Stomach (tissue), 9 donors: ENCODE data around the gene IQCH. TPM values are rescaled to one million over a fixed set of nuclear protein-coding genes. Genes with fewer than 3 reads are reported as not detected.

Experiments used
- DNase-seq, 2 donors: peaks; one replicate each; pipeline versions ENCODE4 v3.0.0 to v3.0.0-alpha.2; 2013 to 2019
- H3K27ac ChIP-seq, 5 donors: fragments of 200-600 bp in 4 of 5; sonication (generic) in 4 of 5; one replicate each; pipeline ENCODE4 v1.5.1; 2013 to 2019; ENCODE audit warnings: mild to moderate bottlenecking in 1 of 5, moderate library complexity in 1 of 5
- H3K27me3 ChIP-seq, 3 donors: fragments of 200-600 bp; sonication (generic); one replicate each; pipeline ENCODE4 v1.5.1; 2017 to 2019; ENCODE audit warnings: mixed run types in 1 of 3
- H3K36me3 ChIP-seq, 4 donors: fragments of 200-600 bp; sonication (generic); 1 replicate in 3 of 4; 2 replicates in 1 of 4; pipeline ENCODE4 v1.5.1; 2016 to 2019
- H3K4me1 ChIP-seq, 4 donors: fragments of 200-600 bp; sonication (generic); one replicate each; pipeline ENCODE4 v1.5.1; 2016 to 2019
- H3K4me3 ChIP-seq, 4 donors: fragments of 200-600 bp; sonication (generic) in 3 of 4; one replicate each; pipeline ENCODE4 v1.5.1; 2016 to 2019; ENCODE audit warnings: mild to moderate bottlenecking in 1 of 4
- H3K9me3 ChIP-seq, 4 donors: fragments of 200-600 bp; sonication (generic); one replicate each; pipeline ENCODE4 v1.5.1; 2016 to 2019
- EP300 ChIP-seq: sonication (generic); formaldehyde crosslinking; IDR thresholded peaks from one replicate; pipeline ENCODE4 v1.6.1; 2017; ENCODE audit warnings: antibody characterized with exemption
- POLR2A ChIP-seq, 4 donors: fragments of 450-650 bp; IDR thresholded peaks; one replicate each; pipeline ENCODE4 v1.6.1; 2016; ENCODE audit warnings: antibody characterized with exemption in 4 of 4, control low read depth in 2 of 4, mild to moderate bottlenecking in 1 of 4, moderate library complexity in 1 of 4
- POLR2AphosphoS5 ChIP-seq, 3 donors: sonication (generic); formaldehyde crosslinking; IDR thresholded peaks; one replicate each; pipeline ENCODE4 v1.6.1; 2016; ENCODE audit warnings: antibody characterized with exemption in 3 of 3
- WGBS, 5 donors: extraction: QIAGEN DNeasy Blood & Tissue Kit in 3 of 5; methylation state at CpG; one replicate each; pipeline versions ENCODE4 v1.1.5 to v1.1.7; 2013 to 2018; 5-methylcytosine and 5-hydroxymethylcytosine counted together
- intact Hi-C: fragments of 100-400 bp; cut with DNase I; formaldehyde crosslinking; loops from one replicate; pipeline ENCODE4 v1.15.1; 2023; ENCODE audit warnings: low total_unique reads
- polyA plus RNA-seq, 3 donors: library from polyadenylated mRNA; stranded (reverse); fragments of 200-250 nt; gene quantifications; one replicate each; pipeline ENCODE4 v1.2.3, GENCODE V29; 2013
- total RNA-seq, 5 donors: library from RNA; depleted of rRNA; stranded (reverse); fragments of >200 nt; gene quantifications; one replicate each; pipeline versions ENCODE4 v1.1.0 to v1.2.3, GENCODE V29; 2014 to 2016
- TF ChIP-seq, protein P1 (sequence below), 7 experiments: fragments of 450-650 bp in 4 of 7; fragments of 200-600 bp in 3 of 7; sonication (generic) in 3 of 7; IDR thresholded peaks; one replicate each; pipeline ENCODE4 v1.5.1; 2016 to 2019; ENCODE audit warnings: antibody characterized with exemption in 7 of 7, control low read depth in 2 of 7, mild to moderate bottlenecking in 1 of 7
- donor health status: healthy with polysubstance abuse.
- donor health status: Bipolar disorder and iron deficiency.
- donor health status: healthy.

The IQCH gene
- total and polyA plus RNA-seq, 8 donors, result 0.25 to 9.4 (median 1.7) TPM; not detected in 1

DNA sequence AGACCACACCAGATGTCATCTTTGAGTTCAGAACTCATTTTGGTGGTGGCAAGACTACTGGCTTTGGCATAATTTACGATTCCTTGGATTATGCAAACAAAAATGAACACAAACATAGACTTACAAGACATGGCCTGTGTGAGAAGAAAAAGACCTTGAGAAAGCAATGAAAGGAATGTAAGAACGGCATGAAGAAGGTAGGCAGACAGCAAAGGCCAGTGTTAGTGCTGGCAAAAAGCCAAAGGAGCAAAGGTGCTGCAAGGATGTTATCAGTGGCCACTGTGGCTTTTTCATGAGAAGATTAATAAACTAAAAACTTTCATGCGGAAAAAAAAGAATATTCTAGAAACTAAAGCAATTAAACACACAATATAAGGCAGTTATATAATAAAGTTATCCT, 22.0 kb upstream of the IQCH start:
- intact Hi-C loops, result no loop called here
- H3K27me3 ChIP-seq, result no peaks in the 10 kb centered on the region
- peaks cover 0 to 10% (median 3%) of the 10 kb centered on the region in 4 donors for H3K4me1 ChIP-seq
- peaks cover 9 to 85% (median 78%) of the 10 kb centered on the region in 4 donors for H3K36me3 ChIP-seq
- H3K4me3 ChIP-seq, result no peak overlapping the region
- DNase-seq, result peak in 1 of 2 donors; percentile 10
- no peak for TF ChIP-seq EP300
- 46 to 73% (median 64%) methylated on average over 3 of the region's 3 CpGs for WGBS, 5 donors
- H3K9me3 ChIP-seq, result no peaks in the 10 kb centered on the region
- H3K27ac ChIP-seq, result no peak overlapping the region

DNA sequence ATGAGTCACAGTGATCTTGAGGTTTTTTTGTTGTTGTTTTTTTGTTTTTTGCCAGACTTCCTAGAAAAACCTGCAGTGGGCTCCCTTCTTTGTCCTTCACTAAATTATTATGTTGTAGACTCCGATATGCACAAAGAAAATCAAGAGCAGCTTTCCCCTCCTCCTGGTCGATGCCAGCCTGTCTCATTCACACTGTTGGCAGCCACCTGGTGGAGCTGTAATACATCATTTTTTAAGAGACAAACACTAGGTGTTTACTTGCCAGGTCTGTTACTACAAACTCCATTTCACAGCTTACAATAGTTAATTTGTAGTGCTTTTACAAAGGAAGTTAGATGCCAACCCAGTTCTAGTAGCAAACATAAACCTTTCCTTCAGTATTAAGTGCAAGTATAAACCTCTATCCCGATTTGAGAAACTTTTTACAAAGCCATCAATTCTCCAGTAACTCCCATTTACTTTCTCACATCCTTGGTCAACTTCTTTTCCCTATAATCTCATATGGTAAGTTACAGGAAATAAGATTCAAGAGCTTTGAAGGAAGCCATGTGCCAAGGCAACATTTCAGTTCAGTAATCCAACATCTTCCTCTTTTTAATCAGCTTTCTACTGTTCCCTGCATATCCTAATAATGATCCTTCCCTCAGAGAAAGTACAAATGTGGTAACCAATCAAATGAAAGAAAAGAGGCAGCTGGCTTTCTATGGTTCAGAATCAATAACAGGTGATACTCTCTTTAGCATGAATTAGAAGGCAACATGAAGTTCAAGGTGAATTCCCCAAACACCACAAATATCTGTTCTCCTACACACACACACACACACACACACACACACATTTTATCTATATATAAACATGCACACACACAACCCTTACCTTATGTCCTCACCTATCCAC, 14.1 kb upstream of the IQCH start:
- Histone ChIP-seq H3K4me1 (peaks cover 4 to 44% (median 23%) of the 10 kb centered on the region in 4 donors), H3K36me3 (peaks cover 0 to 8% (median 6%) of the 10 kb centered on the region in 4 donors), H3K27ac (no peak overlapping the region), H3K4me3 (no peak overlapping the region), H3K27me3 (no peaks in the 10 kb centered on the region), H3K9me3 (no peaks in the 10 kb centered on the region)
- DNase-seq, result peak; percentile 43 to 60
- intact Hi-C loops, result no loop called here
- 21 to 54% (median 38%) methylated on average over 3 of the region's 3 CpGs for WGBS, 5 donors
- no peak for TF ChIP-seq EP300
- TF ChIP-seq, protein P1, sequence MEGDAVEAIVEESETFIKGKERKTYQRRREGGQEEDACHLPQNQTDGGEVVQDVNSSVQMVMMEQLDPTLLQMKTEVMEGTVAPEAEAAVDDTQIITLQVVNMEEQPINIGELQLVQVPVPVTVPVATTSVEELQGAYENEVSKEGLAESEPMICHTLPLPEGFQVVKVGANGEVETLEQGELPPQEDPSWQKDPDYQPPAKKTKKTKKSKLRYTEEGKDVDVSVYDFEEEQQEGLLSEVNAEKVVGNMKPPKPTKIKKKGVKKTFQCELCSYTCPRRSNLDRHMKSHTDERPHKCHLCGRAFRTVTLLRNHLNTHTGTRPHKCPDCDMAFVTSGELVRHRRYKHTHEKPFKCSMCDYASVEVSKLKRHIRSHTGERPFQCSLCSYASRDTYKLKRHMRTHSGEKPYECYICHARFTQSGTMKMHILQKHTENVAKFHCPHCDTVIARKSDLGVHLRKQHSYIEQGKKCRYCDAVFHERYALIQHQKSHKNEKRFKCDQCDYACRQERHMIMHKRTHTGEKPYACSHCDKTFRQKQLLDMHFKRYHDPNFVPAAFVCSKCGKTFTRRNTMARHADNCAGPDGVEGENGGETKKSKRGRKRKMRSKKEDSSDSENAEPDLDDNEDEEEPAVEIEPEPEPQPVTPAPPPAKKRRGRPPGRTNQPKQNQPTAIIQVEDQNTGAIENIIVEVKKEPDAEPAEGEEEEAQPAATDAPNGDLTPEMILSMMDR (IDR thresholded peaks at IDR 0.05), result peak in 3 of 7 experiments; percentile 11 to 39 (median 35)
- TF ChIP-seq POLR2A (IDR thresholded peaks at IDR 0.05), result no peak
- TF ChIP-seq POLR2AphosphoS5 (IDR thresholded peaks at IDR 0.05), result no peak

DNA sequence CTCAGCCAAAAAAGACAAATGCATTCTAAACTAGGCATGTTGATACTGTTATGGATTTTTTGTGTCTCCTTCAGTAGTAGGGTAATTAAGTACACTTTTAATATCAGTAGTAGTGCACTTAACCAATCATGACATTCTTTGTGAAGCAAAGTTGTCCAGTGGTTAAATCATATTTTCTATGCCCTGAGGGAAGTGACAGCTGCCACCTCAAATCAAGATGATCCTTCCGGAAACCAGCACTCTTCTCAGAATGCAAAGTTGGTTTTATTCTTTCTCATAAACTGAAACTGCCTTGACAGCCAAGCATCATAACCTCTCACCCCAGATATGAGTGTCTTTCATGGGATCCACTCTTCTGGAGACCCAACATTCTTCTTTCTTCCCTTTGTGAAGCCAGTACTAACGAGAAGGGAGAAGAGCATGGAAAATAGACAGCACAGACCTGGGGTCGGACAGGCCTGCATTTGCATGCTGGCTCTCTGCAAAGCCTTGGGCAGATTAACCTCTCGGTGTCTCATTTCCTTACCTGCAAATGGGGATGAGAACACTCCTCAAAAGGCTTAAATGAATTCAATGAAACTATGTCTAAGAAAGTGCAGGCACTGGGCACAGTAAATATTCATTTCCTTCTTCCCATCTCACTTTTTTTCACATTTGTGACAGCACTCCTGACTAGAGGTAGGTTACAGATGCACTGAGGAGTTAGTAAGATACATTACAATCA, 13.3 kb upstream of the IQCH start:
- no peaks in the 10 kb centered on the region for H3K27me3 ChIP-seq
- H3K4me1 ChIP-seq, result peaks cover 4 to 44% (median 23%) of the 10 kb centered on the region in 4 donors
- 66 to 79% (median 77%) methylated on average over 4 of the region's 4 CpGs for WGBS, 5 donors
- DNase-seq, result no peak
- H3K9me3 ChIP-seq, result no peaks in the 10 kb centered on the region
- TF ChIP-seq POLR2AphosphoS5 (IDR thresholded peaks at IDR 0.05) (no peak), EP300 (no peak)
- TF ChIP-seq, protein P1 (IDR thresholded peaks at IDR 0.05), result no peak
- no peak overlapping the region for H3K4me3 ChIP-seq
- peak overlapping the region in 1 of 5 donors; percentile 48 for H3K27ac ChIP-seq
- H3K36me3 ChIP-seq, result peaks cover 0 to 8% (median 7%) of the 10 kb centered on the region in 4 donors
- intact Hi-C loops, result no loop called here

DNA sequence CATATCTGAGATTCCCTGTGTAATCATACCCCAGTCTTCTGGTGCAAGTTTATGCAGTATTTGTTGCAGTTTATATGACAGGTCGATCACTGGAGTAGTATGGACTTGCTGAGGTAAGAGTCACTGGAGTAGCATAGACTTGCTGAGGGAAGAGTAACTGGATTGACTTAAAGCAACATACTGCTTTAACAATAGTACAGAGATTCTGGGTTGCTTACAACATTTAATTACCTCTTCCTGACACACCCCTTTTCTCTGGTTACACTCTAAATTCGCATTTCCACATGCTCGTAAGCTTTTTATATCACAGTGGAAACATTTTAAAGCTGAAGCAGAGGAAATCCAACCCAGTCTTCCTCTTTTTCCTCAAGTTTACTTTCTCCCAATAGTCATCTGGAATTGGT, 11.9 kb upstream of the IQCH start:
- no peak overlapping the region for H3K27ac ChIP-seq
- TF ChIP-seq EP300 (no peak), POLR2A (IDR thresholded peaks at IDR 0.05) (no peak), POLR2AphosphoS5 (IDR thresholded peaks at IDR 0.05) (no peak)
- TF ChIP-seq, protein P1 (IDR thresholded peaks at IDR 0.05), result no peak
- H3K9me3 ChIP-seq, result peaks cover 0 to 6% (median 0%) of the 10 kb centered on the region in 4 donors
- 45 to 67% (median 59%) methylated on average over 3 of the region's 3 CpGs for WGBS, 5 donors
- DNase-seq, result no peak
- H3K4me1 ChIP-seq, result peaks cover 4 to 44% (median 23%) of the 10 kb centered on the region in 4 donors
- peaks cover 3 to 16% (median 14%) of the 10 kb centered on the region in 4 donors for H3K36me3 ChIP-seq
- intact Hi-C loops, result no loop called here
- H3K4me3 ChIP-seq, result no peak overlapping the region
- H3K27me3 ChIP-seq, result no peaks in the 10 kb centered on the region
